ENCODE data around the gene DNAJB5.

Gene DNAJB5

DNA sequence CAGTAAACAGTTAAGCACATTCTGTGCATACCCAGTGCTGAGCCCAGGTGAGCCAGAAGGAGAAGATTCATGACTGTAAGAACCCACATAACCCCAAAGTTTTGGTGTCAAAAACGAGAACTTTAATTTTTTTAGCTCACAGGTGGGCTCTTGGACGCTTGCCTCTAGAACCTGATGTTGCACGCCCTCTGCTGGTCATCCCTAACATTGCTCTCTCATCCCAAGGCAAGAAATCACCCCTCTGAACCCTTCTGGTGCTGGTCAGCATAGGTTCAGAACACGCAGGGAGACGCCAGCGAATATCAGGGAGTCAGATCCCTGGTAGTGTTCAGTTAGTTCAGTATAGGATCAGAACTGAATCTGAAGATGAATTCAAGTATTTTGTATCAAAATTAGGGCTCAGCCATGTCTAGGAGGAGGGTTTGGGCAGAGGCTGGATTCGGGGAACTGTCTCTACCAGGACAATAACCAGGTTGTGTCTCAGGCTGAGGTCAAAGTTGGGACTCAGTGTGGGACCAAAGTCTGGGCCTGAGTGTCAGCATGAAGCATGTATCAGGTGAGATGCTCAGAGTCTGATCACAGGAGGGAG, 4.1 kb upstream of the DNAJB5 start:
- TF ChIP-seq YY1 (IDR thresholded peaks at IDR 0.05; ENCODE audit: insufficient read depth, insufficient read length): no peak
- no peak for TF ChIP-seq SUZ12 (IDR thresholded peaks at IDR 0.05; ENCODE audit: extremely low read depth, insufficient read depth, insufficient read length)
- TF ChIP-seq ZNF274 (IDR thresholded peaks at IDR 0.05; ENCODE audit: low read depth, low read length): no peak
- no peaks in the 10 kb centered on the region for H3K9me3 ChIP-seq (ENCODE audit: insufficient read depth, low read length)
- H3K4me3 ChIP-seq (ENCODE audit: insufficient read length, low read depth): no peak overlapping the region
- peaks cover 4% of the 10 kb centered on the region for H3K4me1 ChIP-seq (ENCODE audit: insufficient read depth, insufficient read length)
- H3K9ac ChIP-seq (ENCODE audit: insufficient read length, low read depth): no peak overlapping the region
- DNase-seq (ENCODE audit: low read depth, low spot score): peak; percentile 71
- H3K27me3 ChIP-seq (ENCODE audit: insufficient read depth, insufficient read length): no peaks in the 10 kb centered on the region
- peaks cover 3% of the 10 kb centered on the region for H3K36me3 ChIP-seq (ENCODE audit: insufficient read depth, insufficient read length, low read length)

DNA sequence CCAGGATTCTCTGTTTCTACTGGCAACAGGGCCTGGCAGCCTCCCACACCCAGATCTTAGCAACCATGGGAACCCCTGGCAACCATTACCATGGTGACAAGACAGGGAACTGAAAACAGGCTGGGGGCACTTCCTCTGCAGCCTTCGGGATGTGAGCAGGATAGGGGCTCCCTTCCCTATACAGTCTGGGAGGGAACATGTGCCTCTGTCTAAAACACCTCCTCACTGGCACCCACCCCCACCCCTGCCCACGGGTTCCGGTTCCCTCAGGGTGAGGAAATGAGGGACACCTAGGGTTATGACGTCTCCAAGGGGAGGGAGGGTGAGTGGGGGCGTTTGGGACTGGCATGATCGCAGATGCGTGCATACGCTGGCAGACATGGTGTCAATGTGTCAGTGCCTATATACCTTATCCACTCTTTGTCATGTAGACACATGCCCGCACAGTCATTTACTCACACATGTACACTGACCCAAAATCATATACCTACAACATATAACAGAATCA, 3.0 kb upstream of the DNAJB5 start:
- DNase-seq (ENCODE audit: low read depth, low spot score): no peak
- TF ChIP-seq ZNF274 (IDR thresholded peaks at IDR 0.05; ENCODE audit: low read depth, low read length) (no peak), YY1 (IDR thresholded peaks at IDR 0.05; ENCODE audit: insufficient read depth, insufficient read length) (no peak), SUZ12 (IDR thresholded peaks at IDR 0.05; ENCODE audit: extremely low read depth, insufficient read depth, insufficient read length) (no peak)
- H3K27me3 ChIP-seq (ENCODE audit: insufficient read depth, insufficient read length): no peaks in the 10 kb centered on the region
- H3K9me3 ChIP-seq (ENCODE audit: insufficient read depth, low read length): no peaks in the 10 kb centered on the region
- peaks cover 7% of the 10 kb centered on the region for H3K4me1 ChIP-seq (ENCODE audit: insufficient read depth, insufficient read length)
- H3K4me3 ChIP-seq (ENCODE audit: insufficient read length, low read depth): no peak overlapping the region
- no peak overlapping the region for H3K9ac ChIP-seq (ENCODE audit: insufficient read length, low read depth)
- H3K36me3 ChIP-seq (ENCODE audit: insufficient read depth, insufficient read length, low read length): peaks cover 13% of the 10 kb centered on the region

DNA sequence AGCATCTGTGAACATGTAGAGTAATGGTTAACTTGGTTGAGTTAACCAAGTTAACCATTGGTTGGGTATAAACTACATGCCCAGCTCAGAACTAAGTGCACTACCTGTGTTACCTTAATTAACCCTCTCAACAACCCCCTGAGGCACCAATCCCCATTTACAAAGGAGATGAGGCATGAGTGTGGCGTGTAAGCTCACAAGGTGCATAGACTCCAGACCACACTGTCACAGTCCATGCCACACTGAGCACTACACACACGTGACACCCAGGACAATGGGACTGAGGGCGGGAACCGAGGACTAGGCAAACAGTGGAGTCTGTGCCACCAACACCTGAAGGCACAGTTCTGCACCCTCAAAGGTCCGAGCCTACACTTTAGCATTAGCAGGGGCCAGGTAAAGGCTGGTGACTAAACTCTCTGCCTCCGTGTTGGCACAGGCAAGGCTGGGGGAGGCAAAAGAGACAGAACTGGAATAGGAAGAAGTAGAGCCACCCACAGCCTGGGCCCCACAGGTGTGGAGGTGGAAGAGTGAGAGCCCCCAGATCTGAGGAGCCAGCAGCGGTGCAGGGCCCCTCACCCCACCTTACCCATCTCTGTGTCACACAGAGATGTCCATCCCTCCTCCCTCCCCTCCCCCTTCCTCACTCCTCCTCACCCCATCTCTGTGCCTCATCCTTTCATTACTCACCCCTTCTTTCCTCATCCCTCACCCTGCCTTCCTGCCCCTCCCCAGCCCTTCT, 2.2 kb upstream of the DNAJB5 start:
- no peak for TF ChIP-seq ZNF274 (IDR thresholded peaks at IDR 0.05; ENCODE audit: low read depth, low read length)
- no peak for TF ChIP-seq SUZ12 (IDR thresholded peaks at IDR 0.05; ENCODE audit: extremely low read depth, insufficient read depth, insufficient read length)
- no peak for TF ChIP-seq YY1 (IDR thresholded peaks at IDR 0.05; ENCODE audit: insufficient read depth, insufficient read length)
- peaks cover 13% of the 10 kb centered on the region for H3K36me3 ChIP-seq (ENCODE audit: insufficient read depth, insufficient read length, low read length)
- no peak for DNase-seq (ENCODE audit: low read depth, low spot score)
- peaks cover 11% of the 10 kb centered on the region for H3K4me1 ChIP-seq (ENCODE audit: insufficient read depth, insufficient read length)
- no peak overlapping the region for H3K4me3 ChIP-seq (ENCODE audit: insufficient read length, low read depth)
- H3K9ac ChIP-seq (ENCODE audit: insufficient read length, low read depth): no peak overlapping the region
- H3K9me3 ChIP-seq (ENCODE audit: insufficient read depth, low read length): no peaks in the 10 kb centered on the region
- H3K27me3 ChIP-seq (ENCODE audit: insufficient read depth, insufficient read length): no peaks in the 10 kb centered on the region

DNA sequence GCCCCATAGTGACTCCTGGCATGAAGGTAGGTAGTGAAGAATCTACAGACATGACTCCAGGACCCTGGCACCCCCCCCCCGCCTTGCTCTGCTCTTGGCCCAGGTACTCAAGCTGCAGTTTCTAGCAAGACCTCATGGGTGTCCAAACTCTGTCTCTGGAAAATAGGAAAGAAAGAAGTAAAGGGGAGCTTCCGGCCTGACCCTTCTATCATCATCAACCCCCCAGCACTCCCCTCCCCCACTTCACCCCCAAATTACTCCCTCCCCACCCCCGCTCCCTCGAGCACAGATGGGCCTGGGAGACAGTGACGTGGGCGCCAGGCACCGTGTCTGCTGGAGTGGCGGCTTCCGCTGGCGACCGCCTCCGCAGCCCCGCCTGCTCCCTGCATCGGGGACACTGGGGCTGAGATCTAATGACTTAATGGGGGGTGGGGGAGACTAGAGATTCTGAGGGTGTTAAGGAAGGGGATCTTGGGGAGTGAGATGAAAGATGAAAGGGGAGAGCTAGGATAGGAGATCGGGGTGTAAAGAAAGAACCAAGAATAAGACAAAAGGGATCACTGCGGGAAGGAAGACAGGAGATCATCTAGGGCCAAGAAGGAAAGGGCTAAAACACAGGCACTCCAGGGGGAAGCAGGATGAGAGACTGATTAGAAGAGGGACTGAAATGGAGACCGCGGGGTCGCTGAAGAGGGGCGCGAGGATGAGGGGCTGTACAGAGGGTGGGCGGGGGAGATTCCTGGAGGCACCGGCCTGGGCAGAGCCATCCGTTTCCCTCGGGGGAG, 1.1 kb upstream of the DNAJB5 start:
- peaks cover 21% of the 10 kb centered on the region for H3K4me1 ChIP-seq (ENCODE audit: insufficient read depth, insufficient read length)
- H3K9me3 ChIP-seq (ENCODE audit: insufficient read depth, low read length): no peaks in the 10 kb centered on the region
- no peak for TF ChIP-seq ZNF274 (IDR thresholded peaks at IDR 0.05; ENCODE audit: low read depth, low read length)
- no peak for TF ChIP-seq YY1 (IDR thresholded peaks at IDR 0.05; ENCODE audit: insufficient read depth, insufficient read length)
- no peak for TF ChIP-seq SUZ12 (IDR thresholded peaks at IDR 0.05; ENCODE audit: extremely low read depth, insufficient read depth, insufficient read length)
- H3K9ac ChIP-seq (ENCODE audit: insufficient read length, low read depth): peak overlapping the region; percentile 74
- no peak for DNase-seq (ENCODE audit: low read depth, low spot score)
- peak overlapping the region; percentile 73 for H3K4me3 ChIP-seq (ENCODE audit: insufficient read length, low read depth)
- peaks cover 21% of the 10 kb centered on the region for H3K36me3 ChIP-seq (ENCODE audit: insufficient read depth, insufficient read length, low read length)
- H3K27me3 ChIP-seq (ENCODE audit: insufficient read depth, insufficient read length): no peaks in the 10 kb centered on the region

DNA sequence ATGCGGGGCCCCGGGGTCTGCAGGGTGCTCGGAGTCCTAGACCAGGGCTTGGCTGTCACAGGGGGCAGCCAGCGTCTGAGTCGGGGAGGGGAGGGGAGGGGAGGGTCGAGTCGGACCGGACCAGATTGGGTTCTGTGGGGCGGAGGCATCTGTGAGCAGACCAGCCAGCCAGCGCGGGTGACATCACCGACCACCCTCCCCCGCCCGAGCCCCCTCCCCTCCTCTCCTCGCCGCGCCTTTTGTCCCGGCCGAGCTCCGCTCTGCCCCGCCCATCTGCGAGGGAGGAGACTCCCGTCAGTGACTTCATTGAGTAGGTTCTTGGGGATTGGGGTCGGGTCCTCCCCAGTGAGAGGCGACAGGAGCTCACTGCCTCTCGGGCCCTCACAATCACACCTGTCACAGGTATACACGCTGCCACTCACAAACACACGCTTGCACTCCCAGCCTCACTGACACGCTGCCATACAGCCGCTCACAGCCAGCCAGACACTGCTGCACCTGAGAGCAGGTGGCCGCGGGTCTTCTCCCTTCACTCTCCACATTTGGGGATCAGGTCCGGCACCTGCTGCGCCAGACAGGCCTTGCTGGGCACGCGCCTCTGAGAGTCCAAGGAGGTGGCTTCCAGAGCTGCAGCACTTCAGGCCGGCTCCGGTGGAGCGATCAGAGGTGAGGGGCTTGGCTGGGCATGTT, 546 bp downstream of the DNAJB5 start:
- no peaks in the 10 kb centered on the region for H3K9me3 ChIP-seq (ENCODE audit: insufficient read depth, low read length)
- peak overlapping the region; percentile 81 for H3K4me3 ChIP-seq (ENCODE audit: insufficient read length, low read depth)
- H3K36me3 ChIP-seq (ENCODE audit: insufficient read depth, insufficient read length, low read length): peaks cover 37% of the 10 kb centered on the region
- H3K27me3 ChIP-seq (ENCODE audit: insufficient read depth, insufficient read length): no peaks in the 10 kb centered on the region
- H3K4me1 ChIP-seq (ENCODE audit: insufficient read depth, insufficient read length): peaks cover 31% of the 10 kb centered on the region
- no peak for TF ChIP-seq YY1 (IDR thresholded peaks at IDR 0.05; ENCODE audit: insufficient read depth, insufficient read length)
- no peak for TF ChIP-seq SUZ12 (IDR thresholded peaks at IDR 0.05; ENCODE audit: extremely low read depth, insufficient read depth, insufficient read length)
- TF ChIP-seq ZNF274 (IDR thresholded peaks at IDR 0.05; ENCODE audit: low read depth, low read length): no peak
- DNase-seq (ENCODE audit: low read depth, low spot score): peak; percentile 81
- peak overlapping the region; percentile 84 for H3K9ac ChIP-seq (ENCODE audit: insufficient read length, low read depth)

DNA sequence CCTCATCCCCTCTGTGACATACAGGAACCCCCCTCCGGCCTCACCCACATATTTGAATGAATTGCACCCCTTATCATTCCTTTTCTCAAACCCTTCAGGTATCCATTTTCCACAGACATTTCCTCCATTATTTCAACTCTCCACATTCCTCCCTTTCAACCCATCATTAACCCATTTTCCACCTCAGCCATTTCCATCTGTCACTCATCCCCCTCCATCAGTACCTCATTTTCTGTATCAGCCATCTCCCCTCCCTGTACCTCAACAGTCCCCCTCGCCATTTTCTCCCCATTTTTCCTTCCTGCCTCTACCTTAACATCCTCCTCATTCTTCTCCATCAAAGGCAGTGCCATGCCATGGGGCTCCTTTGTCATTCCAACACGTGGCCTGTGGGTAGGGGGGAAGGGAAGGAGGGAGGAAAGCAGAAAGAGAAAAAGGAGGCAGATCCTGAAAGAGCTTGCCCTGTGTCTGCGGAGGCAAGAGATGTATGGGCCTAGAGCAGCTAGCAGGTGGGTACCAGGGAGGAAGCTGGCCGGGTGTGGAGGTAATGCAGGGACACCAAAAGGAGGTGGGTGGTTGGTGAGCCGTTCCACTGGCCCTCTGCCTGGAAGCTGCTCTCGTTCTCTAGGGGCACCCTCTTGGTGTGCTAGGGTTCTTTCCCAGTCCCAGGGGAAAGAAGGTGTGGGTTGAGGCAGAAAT, 1.5 kb downstream of the DNAJB5 start:
- TF ChIP-seq SUZ12 (IDR thresholded peaks at IDR 0.05; ENCODE audit: extremely low read depth, insufficient read depth, insufficient read length) (no peak), YY1 (IDR thresholded peaks at IDR 0.05; ENCODE audit: insufficient read depth, insufficient read length) (no peak), ZNF274 (IDR thresholded peaks at IDR 0.05; ENCODE audit: low read depth, low read length) (no peak)
- Histone ChIP-seq H3K9me3 (ENCODE audit: insufficient read depth, low read length) (no peaks in the 10 kb centered on the region), H3K4me1 (ENCODE audit: insufficient read depth, insufficient read length) (peaks cover 34% of the 10 kb centered on the region), H3K27me3 (ENCODE audit: insufficient read depth, insufficient read length) (no peaks in the 10 kb centered on the region), H3K4me3 (ENCODE audit: insufficient read length, low read depth) (peak overlapping the region; percentile 81), H3K36me3 (ENCODE audit: insufficient read depth, insufficient read length, low read length) (peaks cover 47% of the 10 kb centered on the region), H3K9ac (ENCODE audit: insufficient read length, low read depth) (peak overlapping the region; percentile 65)
- no peak for DNase-seq (ENCODE audit: low read depth, low spot score)
